HPDE6-E6E7 (cell line): ENCODE measurements around the gene SEL1L3.

Experiments
- DNase-seq: peaks from one replicate; pipeline ENCODE4 v3.0.0; 2011; ENCODE audit warnings: missing footprints; ENCODE audit errors: extremely low spot score

SEL1L3 gene

GRCh38 chr4:25817059-25817681 is 45.6 kb downstream of the SEL1L3 start:
- DNase-seq = no peak

- no peak for DNase-seq
Observed at GRCh38 chr4:25816591-25817058, 46.2 kb downstream of the SEL1L3 start.

- no peak for DNase-seq
Observed at GRCh38 chr4:25815586-25815985, 47.2 kb downstream of the SEL1L3 start.

- peak; percentile 17 for DNase-seq
Observed at GRCh38 chr4:25814301-25815136, 48.3 kb downstream of the SEL1L3 start.

GRCh38 chr4:25813448-25814106 is 49.2 kb downstream of the SEL1L3 start:
- DNase-seq = no peak

GRCh38 chr4:25811841-25812240 is 50.9 kb downstream of the SEL1L3 start:
- DNase-seq = no peak

- DNase-seq = no peak
Observed at GRCh38 chr4:25811374-25811690, 51.5 kb downstream of the SEL1L3 start.

- DNase-seq = no peak
Observed at GRCh38 chr4:25810461-25811373, 52.1 kb downstream of the SEL1L3 start.

GRCh38 chr4:25809996-25810395 is 52.8 kb downstream of the SEL1L3 start:
- no peak for DNase-seq

- no peak for DNase-seq
Observed at GRCh38 chr4:25807102-25807728, 55.6 kb downstream of the SEL1L3 start.

- DNase-seq = no peak
Observed at GRCh38 chr4:25805255-25805860, 57.4 kb downstream of the SEL1L3 start.

GRCh38 chr4:25803720-25804225 is 59.0 kb downstream of the SEL1L3 start:
- no peak for DNase-seq

- DNase-seq = no peak
Observed at GRCh38 chr4:25801594-25801993, 61.2 kb downstream of the SEL1L3 start.

GRCh38 chr4:25800245-25800644 is 62.5 kb downstream of the SEL1L3 start:
- DNase-seq = no peak

- DNase-seq = no peak
Observed at GRCh38 chr4:25799522-25799921, 63.3 kb downstream of the SEL1L3 start.

- DNase-seq = no peak
Observed at GRCh38 chr4:25797136-25797535, 65.7 kb downstream of the SEL1L3 start.

- peak; percentile 44 for DNase-seq
Observed at GRCh38 chr4:25795566-25796454, 67.0 kb downstream of the SEL1L3 start.

GRCh38 chr4:25795091-25795490 is 67.7 kb downstream of the SEL1L3 start:
- DNase-seq = no peak

GRCh38 chr4:25792876-25793275 is 69.9 kb downstream of the SEL1L3 start:
- DNase-seq = no peak
